NCI-H2227 treated with DMSO at 0.1 percent for 48 hours (cell line): ENCODE results near the gene AGR2.

Experiments
- DNase-seq: peaks from one replicate; lab custom pipeline; 2025; lab: John Stamatoyannopoulos, UW

Gene AGR2

DNA sequence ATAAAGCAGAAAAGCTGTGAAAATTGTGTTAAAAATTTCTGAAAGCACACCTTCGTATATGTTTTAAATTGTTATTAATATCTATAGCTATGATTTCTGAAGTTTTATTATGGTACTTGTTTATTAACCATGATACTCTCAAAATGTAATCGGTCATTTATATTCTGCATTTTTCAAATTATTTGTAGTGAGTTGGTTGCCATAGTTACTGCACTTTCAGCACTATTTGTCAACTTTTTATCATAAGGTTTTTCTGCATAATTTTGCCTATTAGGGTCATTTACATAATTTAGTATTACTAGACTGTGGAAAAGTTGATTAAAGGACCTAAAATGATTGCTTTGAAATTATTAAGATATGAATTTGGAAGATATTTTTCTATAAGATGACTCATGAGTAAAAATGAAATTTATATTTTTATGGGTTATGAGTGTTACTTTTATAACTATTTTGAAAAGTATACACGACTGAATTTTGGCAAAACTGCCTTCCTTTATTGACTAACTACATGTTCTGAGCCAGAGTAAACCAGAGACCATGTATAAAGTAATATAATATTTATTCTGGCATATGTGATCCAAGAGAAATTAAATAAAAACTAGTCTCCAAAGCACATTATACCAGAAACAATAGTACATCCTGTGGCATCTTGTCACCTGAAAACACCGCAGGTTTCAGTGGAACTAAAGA lies 7.9 kb upstream of the AGR2 start:
- no peak for DNase-seq

DNA sequence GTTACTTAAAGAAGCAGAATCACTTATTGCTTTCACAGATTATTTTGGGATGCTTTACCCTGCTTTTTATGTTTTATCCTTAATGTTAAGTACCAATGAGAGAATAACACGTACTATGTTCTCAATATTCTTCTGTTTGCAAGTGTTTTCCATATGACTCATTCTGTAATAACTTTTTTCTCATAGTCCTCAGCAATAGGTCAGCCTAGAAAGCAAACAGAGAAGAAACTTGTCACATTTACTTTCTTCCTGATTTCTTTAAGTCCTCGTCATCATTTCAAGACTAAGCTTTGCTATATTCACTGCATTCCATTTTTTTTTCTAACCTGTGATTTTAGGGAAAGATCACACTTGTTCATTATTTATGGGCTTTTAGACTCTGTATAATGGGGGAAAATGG lies 6.8 kb upstream of the AGR2 start:
- no peak for DNase-seq

DNA sequence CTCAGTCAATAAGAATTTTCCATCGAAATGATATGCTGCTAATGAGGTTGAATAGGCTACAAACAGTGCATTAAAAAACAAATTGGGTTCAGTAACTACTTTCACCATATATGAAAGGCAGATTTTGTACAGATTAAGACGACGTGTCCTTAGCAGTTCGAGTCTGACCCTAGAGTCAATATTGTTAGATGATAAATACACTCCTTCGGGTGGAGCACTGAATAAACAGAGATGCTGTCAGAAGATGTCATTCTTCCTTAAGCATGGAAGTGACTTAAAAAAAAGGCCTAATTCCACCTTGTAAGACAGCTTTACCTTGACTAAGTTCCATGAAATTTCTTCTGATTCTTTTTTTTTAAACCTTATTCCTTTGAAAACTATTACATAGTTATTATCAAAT lies 5.8 kb upstream of the AGR2 start:
- no peak for DNase-seq

DNA sequence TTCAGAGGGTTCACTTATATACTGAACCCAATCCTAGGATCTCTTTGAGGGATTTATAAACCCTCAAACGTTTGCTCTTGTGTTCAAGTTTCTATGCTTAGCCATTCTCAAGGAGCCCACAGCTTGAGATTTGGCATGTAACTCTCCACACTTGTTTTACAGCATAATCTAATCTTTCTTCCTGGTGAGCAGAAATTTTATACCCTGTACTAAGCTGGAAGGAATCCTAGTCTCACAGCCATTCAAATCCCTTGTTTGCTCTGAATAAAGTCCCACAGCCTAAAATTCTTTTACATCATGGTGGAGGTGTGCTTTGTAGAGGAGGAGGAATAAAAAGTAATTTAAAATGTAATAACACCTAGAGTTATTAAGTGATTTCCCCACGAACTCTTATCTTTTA lies 5.3 kb upstream of the AGR2 start:
- DNase-seq = no peak

DNA sequence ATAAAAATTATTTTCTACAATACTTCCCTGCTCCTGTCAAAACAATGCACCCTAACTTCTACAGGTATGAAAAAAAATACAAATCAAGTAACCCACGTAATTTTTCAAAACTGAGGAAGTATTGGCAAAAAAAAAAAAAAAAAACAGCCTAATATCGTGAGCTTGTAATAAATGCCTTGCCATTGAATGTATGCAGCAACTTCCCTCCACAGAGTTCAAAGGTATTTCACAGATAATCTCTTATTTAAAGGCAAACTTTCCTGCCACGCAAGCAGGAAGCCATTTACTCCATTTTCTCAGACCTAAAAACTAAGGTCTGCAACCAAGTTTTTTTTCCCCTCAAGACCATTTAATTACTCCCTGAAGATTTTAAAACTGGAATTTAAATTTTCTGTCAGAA lies 642 bp upstream of the AGR2 start:
- no peak for DNase-seq

DNA sequence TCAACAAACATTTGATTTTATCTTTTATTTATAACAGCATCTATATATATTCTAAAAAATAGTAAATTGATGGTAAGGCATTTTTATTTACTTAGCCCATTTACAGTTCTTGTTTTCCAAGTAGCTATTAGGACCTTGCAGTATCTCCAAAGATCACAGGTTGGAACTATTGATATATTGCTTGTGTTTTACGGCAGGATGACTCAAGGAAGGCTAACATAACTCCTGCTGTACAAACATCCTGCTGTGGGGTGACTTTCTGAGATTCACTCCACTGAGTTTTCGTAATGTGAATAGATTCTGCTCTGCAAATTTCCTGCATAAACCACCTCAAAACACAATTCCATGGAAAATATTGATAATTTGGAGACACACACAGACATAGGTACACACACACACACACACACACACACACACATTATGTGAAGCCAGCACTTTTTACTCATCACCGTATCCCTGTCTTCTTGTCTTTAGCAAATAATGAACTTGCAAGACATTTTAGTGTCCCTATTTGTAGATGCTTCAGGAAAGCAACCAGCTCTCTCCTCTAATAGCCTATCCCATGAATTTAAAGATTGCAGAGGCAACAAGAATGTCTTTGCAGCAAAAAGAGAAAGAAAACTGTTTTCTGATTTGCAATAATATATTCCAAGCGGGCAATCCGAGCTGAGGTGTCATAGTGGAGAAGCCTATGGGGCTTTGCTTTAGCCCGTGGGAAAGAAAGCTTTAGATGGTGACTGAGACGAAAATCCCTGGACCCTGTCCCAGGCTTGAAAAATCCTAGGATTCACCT lies 722 bp downstream of the AGR2 start:
- DNase-seq = no peak

DNA sequence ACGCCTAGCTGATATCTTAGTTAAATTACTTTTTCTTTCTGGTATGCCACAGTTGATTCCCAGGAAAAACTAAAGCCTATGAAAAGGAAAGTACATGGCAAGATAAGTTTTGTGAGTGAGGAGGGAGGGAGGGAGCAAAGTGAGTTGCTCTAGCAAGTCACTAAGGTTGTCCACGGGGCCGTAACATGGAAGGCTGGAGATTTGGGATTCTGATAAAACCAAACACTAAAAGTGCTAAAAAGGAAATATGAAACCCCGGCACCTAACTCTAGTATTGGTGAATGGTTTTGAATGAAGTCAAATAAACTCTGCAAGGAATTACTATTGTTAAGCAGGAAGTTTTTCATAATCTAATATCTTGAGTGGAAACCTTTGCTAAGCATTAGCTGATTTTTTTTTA lies 1.7 kb downstream of the AGR2 start:
- no peak for DNase-seq

DNA sequence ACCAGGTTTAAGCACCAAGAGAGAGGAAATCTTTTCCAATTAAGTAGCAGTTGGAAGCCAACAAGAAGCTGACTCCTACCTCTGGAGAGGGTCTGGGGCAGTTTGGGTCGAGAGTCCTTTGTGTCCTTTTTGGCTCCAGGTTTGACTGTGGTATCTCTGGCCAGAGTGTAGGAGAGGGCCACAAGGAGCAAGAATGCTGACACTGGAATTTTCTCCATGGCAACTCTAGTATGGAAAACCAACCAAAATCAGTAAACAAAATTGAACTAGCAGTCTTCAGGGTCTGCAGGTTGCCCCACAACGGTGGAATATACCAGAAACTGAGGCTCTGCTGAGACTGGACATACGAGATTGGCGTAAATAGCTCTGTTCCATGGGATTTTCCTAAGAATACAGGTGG lies 3.2 kb downstream of the AGR2 start:
- DNase-seq = no peak

DNA sequence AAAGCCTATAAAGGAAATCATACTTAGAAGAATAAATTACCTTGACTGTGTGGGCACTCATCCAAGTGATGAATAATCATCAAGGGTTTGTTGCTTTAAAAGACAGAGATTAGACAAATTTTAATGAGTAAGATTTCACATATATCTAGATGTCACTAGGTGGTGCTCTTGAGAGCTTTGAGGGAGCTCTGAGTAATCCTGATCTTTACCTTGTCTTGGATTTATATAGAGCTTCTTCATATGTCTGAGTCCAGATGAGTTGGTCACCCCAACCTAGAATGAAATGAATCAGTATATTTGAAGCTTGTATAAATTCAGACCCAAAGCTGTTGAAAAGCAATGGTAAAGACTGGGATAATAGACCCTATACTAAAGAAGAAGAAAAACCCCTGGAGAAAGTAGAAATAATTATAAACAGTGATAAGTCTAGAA lies 3.7 kb downstream of the AGR2 start:
- DNase-seq = peak; percentile 4

DNA sequence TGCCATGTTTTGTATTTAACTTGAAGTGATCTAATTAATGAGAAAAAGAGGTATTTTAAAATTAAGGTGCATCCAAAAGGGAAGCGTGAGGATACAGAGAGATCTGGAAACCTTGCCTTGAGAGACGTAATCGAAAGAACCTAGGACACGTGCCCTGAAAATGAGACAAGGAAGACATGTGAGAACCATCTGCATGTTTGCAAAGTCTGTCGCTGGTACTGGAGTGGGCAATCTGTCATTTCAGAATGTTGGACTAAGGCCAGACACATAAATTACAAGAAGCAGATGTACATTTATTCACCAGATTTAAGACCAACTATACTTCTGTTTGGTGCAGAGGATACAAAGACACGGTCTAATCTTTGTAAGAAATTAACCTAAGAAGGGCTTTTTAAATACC lies 9.2 kb downstream of the AGR2 start:
- no peak for DNase-seq

DNA sequence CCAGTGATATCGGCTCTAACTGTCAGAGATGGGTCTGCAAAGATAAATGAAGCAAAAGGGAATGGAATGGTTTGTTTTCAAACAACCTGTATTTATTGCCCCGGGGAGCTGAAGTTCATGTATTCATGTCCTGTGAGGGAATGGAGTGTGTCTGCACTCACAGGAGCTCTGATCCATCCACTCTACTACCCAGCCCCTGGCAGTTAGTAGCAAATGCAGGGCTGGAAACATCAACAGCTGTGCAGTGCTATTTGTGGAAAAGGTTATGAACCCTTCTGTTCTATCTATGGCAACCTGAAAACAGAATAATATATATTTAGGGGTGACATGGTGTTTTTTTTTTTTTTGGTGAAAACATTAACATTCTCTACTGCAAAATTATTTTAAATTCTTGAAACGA lies 9.8 kb downstream of the AGR2 start:
- no peak for DNase-seq

DNA sequence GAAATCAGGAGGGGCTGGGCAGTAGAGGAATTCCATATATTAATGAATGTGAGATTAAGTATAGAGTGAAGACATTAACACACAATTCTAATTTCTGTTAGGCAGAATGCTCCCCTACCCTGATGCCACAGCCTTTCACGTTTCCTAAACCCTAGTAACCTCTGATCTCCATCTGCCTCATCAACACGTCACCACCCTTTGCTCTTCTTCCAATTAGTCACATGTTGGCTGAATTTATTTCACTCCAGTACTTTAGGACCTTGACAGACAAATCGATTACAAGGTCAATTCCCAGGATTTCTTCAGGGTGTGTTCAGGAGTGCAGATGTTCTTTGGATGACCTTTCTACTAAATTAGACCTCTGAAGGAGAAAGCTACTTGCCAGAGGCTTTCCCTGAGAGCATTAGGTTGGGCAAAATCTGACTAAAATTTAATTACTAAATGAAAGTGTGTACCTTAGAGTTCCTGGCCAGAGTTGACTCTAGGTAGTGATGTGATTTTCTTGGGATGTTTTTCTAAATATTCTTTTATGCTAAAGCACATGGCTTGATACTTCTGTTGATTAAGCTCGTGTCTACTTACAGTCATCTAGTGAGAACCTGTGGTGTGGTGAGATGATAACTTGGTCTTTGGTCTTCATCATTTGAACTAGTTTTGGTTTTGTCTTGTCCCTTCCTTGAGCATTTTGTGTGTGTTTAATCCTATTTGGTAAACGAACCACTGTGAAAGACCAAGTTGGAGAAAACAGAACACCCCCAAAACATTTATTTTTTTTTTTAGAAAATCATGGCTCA lies 12.7 kb downstream of the AGR2 start:
- DNase-seq = no peak

DNA sequence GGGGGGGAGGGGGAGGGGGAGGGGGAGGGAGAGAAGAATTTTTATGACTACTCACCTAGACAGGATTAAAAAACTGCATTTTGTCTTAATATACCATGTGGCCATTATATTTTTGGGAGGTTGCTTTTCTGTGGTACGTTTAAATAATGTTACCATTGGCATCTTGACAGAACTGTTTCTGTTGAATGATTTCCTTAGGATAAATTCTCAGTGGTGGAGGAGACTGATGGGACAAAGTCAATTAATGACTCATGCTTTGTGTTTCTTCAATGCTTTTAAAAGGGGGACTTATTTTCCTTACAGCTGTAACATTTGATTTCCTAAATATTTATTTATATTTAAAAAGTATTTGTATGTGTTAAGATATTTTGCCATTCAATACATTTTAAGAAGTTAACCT lies 13.7 kb downstream of the AGR2 start:
- DNase-seq = no peak

DNA sequence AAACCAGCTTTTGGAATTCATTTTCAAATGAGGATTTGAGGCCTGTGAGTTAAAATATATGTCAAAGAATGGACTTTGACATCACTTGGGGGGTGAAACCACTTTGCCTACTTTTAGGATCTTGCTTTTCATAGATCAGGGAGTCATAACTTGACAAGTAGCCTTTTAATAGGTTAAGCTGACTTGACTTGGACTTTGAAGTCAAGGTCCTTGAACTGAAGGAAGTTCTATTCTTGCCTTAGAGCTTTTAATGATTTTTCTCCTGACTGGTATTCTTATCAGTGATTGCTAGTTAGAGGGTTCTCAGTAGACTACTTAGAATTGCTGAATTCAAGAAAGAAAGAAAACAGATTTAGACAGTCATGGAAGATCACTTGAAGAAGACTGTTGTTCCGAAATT lies 17.7 kb downstream of the AGR2 start:
- DNase-seq = no peak

DNA sequence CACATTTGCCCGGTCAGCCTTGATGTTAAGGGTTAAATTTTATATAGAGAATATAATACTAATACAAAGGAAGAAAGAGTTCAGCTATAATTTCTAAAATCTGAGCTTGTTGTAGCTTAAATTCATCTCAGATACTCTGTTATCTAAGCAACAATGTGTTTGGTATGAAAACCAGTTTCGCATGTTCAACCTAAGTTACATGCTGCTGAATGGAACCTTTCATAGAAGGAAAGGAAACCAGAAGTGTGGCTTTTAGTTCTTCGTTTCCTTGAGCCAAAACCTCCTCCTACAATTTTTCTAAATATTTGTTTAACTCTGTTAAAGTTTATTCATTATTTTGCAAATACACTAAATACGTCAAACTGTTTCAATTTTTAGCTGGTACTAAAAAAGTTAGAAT lies 18.5 kb downstream of the AGR2 start:
- DNase-seq = no peak

DNA sequence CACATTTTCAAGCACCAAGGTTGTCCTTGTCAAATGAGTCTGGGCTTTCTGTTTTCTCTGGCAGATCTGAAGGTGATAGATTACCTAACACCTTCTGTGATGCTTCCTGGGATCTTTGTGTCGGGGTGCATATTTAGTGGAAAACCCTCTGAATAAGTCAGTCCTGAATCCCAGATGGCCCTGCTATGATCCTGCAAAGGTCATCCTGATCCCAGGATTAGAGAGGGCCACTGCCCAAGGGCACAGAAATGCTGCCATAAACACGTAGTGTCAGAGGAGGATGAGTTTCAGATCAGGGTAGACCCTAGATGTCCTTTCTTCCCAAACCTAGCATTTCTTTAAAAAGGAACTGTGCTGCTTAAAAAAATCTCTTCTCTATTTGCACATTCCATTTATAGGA lies 19.0 kb downstream of the AGR2 start:
- DNase-seq = no peak

DNA sequence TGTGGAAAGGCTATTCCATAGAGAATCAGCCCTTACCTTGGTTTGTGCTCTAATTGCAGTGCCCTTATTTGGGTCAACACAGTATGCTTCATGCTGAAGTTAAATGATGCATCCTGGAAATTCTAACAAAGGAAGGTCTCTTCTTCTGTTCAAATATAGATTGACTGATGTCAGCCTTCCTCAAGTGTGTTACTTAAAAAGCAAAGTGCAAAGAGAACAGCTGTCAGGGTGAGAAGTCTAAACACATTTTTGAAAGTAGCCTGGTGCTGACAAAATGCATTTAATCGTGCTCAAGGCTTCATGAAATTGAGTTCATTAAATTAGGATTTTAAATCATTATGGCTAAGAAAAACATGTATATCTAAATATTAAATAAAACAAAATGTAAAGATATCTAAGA lies 19.5 kb downstream of the AGR2 start:
- peak; percentile 7 for DNase-seq

DNA sequence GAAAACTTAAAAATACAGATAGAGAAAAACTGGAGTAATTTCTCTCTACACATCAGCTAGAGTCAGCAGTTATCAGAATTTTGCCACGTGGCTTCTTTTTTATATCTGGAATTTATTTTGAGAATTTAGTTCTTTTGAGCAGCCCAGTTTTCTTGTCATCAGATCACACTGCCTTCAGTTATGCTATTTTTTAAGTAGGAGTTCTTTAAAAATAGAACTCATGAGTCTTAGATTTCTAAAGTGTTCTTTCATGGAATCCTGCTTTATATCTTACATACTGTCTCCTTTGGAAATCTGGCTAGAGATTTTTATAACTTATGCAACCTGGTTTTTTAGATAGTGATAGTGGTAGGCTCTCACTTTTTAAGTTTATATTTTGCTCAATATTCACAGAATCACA lies 24.2 kb downstream of the AGR2 start:
- no peak for DNase-seq

DNA sequence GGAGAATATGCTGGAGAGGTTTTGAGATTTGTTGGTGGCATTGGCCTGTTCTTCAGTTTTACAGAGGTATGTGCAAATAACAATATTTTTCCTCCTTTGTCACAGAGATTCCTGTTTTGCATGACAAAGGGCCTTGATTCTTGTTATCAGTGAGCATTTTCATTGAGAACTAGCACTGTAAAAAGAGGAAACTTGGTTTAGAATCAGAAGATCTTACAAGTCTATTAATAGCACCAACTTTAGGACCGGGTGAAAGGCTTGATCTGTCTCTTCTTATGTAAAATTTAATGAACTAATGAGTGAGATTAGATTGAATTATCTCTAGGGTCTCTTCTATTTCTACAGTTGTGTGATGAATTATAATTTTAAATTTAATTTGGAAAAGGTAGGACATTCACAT lies 25.7 kb downstream of the AGR2 start:
- DNase-seq = no peak

DNA sequence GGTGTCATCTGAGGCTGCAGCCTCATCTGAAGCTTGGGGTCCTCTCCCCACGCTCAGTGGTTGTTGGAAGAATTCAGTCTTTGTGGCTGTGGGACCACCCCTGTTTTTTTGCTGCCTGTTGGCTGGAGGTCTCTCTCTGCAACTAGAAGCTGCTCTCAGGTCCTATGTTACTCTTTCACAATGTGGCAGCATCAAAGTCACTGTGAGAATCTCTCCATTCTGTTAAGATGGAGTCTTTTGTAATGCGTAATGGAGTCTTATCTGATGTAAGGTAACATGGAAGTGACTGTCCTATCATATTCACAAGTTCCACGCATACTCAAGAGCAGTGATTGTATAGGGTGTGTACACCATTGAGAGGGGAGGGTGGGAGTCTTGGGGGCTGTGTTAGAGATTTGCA lies 26.3 kb downstream of the AGR2 start:
- DNase-seq = no peak

DNA sequence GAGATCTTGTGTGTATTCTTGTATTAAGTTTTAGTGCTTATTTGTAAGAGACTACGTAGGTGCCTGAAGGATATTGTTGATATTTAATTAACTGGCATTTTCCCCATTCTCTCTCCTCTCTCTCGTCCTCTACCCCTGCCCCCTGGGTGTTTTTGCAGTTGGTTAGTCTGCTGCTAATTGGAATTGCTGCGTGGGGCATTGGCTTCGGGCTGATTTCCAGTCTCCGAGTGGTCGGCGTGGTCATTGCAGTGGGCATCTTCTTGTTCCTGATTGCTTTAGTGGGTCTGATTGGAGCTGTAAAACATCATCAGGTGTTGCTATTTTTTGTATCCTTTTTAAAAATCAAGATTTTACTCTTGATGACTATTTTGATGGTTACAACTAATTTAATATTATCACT lies 28.7 kb downstream of the AGR2 start:
- no peak for DNase-seq

DNA sequence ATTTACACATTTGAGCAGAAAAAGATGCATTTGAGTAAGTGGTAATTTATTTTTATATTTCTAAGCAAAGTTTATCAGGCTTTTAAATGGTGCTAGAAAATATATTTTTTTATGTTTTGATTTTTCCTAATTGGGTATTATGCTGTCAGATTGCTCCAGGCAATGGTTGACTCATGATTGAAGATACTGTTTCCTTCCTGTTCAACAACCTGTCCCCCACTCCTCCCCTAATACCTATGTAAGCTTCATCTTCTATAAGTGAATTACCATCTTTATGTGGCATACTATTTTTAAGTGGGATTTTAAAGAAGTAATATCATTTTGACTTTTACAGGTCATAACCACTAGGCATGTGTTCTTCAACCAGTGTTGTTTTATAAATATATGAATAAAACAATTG lies 29.8 kb downstream of the AGR2 start:
- no peak for DNase-seq

DNA sequence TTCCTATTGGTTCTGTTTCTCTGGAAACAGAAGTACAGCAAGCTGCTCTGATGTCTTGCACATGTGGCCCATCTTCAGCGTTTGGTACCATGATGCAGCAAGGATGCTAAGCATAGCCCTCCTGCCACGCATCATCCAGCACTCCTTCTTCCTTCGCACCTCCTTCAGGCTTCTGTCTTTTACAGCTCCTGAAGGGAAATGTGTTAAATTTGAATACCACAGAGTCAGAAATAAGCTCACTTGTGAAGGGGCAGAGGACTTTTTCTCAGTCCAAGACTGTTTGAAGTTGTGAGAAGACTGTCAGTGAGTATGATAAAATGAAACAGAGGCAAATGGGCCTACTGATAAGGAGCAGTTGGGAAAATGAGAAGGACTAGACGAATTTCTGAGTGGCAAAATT lies 30.5 kb downstream of the AGR2 start:
- DNase-seq = no peak
